HepG2 (cell line): Measurements from ENCODE around the gene C1orf116. TPM values are rescaled to one million over a fixed set of nuclear protein-coding genes. Genes with fewer than 3 reads are reported as not detected.

Experiments used
- BCL6 ChIP-seq: IDR thresholded peaks from 2 replicates; pipeline ENCODE4 v1.6.1; 2016; ENCODE audit warnings: missing genetic modification reagents, missing compliant biosample characterization
- CEBPB ChIP-seq: IDR thresholded peaks from 2 replicates; pipeline ENCODE4 v1.6.1; 2011; ENCODE audit warnings: low read depth, low read length, improper control_type of control experiment, borderline replicate concordance
- CREB3 ChIP-seq: sonication (generic); formaldehyde crosslinking; IDR thresholded peaks from 2 replicates; pipeline ENCODE4 v1.5.0; 2020; ENCODE audit warnings: missing genetic modification reagents
- E2F1 ChIP-seq: sonication (generic); formaldehyde crosslinking; IDR thresholded peaks from 2 replicates; pipeline ENCODE4 v1.5.0; 2020; ENCODE audit warnings: missing genetic modification reagents
- ETV5 ChIP-seq: IDR thresholded peaks from 2 replicates; pipeline ENCODE4 v1.6.1; 2018; ENCODE audit warnings: missing biosample characterization, missing genetic modification reagents, inconsistent platforms, borderline replicate concordance
- HES4 ChIP-seq: sonication (generic); formaldehyde crosslinking; IDR thresholded peaks from 2 replicates; pipeline ENCODE4 v1.9.0; 2021; ENCODE audit warnings: mild to moderate bottlenecking, missing genetic modification reagents, borderline replicate concordance
- HMG20A ChIP-seq: IDR thresholded peaks from 2 replicates; pipeline ENCODE4 v1.6.1; 2016; ENCODE audit warnings: borderline replicate concordance
- HMGXB4 ChIP-seq, 2 experiments: sonication (generic) in 1 of 2; formaldehyde crosslinking in 1 of 2; IDR thresholded peaks; 2 replicates each; pipeline versions ENCODE4 v1.4.0 to v1.6.1; 2018 to 2020; ENCODE audit warnings: missing genetic modification reagents in 2 of 2, borderline replicate concordance in 1 of 2, low read depth in 1 of 2, mild to moderate bottlenecking in 1 of 2, missing biosample characterization in 1 of 2
- HNRNPLL ChIP-seq: fragments of 200-400 bp; formaldehyde crosslinking; IDR thresholded peaks from 2 replicates; pipeline ENCODE4 v1.6.1; 2017; ENCODE audit warnings: mild to moderate bottlenecking, low read depth, low read length; ENCODE audit not compliant: poor library complexity, severe bottlenecking
- HOXA3 ChIP-seq: sonication (generic); formaldehyde crosslinking; IDR thresholded peaks from 2 replicates; pipeline ENCODE4 v1.5.0; 2020; ENCODE audit warnings: missing genetic modification reagents
- JARID2 ChIP-seq: sonication (generic); formaldehyde crosslinking; IDR thresholded peaks from 2 replicates; pipeline ENCODE4 v1.8.1; 2023; ENCODE audit warnings: missing genetic modification reagents, inconsistent platforms; ENCODE audit not compliant: insufficient replicate concordance
- MTA1 ChIP-seq: sonication (generic); formaldehyde crosslinking; IDR thresholded peaks from 2 replicates; pipeline ENCODE4 v1.4.0; 2020; ENCODE audit warnings: missing genetic modification reagents, mild to moderate bottlenecking, borderline replicate concordance
- MXD1 ChIP-seq: sonication (generic); formaldehyde crosslinking; IDR thresholded peaks from 2 replicates; pipeline ENCODE4 v1.4.0; 2020; ENCODE audit warnings: mild to moderate bottlenecking, missing genetic modification reagents
- NFYB ChIP-seq: sonication (generic); formaldehyde crosslinking; IDR thresholded peaks from 2 replicates; pipeline ENCODE4 v1.4.0; 2020; ENCODE audit warnings: missing genetic modification reagents
- PHF8 ChIP-seq: sonication (generic); formaldehyde crosslinking; IDR thresholded peaks from 2 replicates; pipeline ENCODE4 v1.5.0; 2020; ENCODE audit warnings: missing genetic modification reagents
- POLR2G ChIP-seq: fragments of 200-400 bp; formaldehyde crosslinking; IDR thresholded peaks from 2 replicates; pipeline ENCODE4 v1.6.1; 2018; ENCODE audit warnings: mild to moderate bottlenecking, low read depth, low read length, moderate library complexity
- PTBP1 ChIP-seq: fragments of 200-400 bp; formaldehyde crosslinking; IDR thresholded peaks from 2 replicates; pipeline ENCODE4 v1.6.1; 2018; ENCODE audit warnings: low read length, low read depth; ENCODE audit not compliant: poor library complexity, severe bottlenecking
- RCOR2 ChIP-seq: IDR thresholded peaks from 2 replicates; pipeline ENCODE4 v1.6.1; 2016; ENCODE audit warnings: missing biosample characterization, missing genetic modification reagents
- SKI ChIP-seq: fragments of 450-650 bp; IDR thresholded peaks from one replicate; pipeline ENCODE4 v1.6.1; 2018; ENCODE audit warnings: mild to moderate bottlenecking; ENCODE audit not compliant: partially characterized antibody
- SMAD9 ChIP-seq: sonication (generic); formaldehyde crosslinking; IDR thresholded peaks from 2 replicates; pipeline ENCODE4 v1.5.1; 2020; ENCODE audit warnings: mild to moderate bottlenecking, missing genetic modification reagents
- SRF ChIP-seq: IDR thresholded peaks from 2 replicates; pipeline ENCODE4 v1.6.1; 2011; ENCODE audit warnings: mild to moderate bottlenecking, low read depth, low read length, moderate library complexity
- TCF7 ChIP-seq: sonication (generic); IDR thresholded peaks from 2 replicates; pipeline ENCODE4 v1.6.1; 2016; ENCODE audit warnings: antibody characterized with exemption, low read depth
- ZNF563 ChIP-seq: sonication (generic); formaldehyde crosslinking; IDR thresholded peaks from 2 replicates; pipeline ENCODE4 v1.8.0; 2022; ENCODE audit warnings: mild to moderate bottlenecking, moderate library complexity, missing genetic modification reagents
- ZNF598 ChIP-seq: sonication (generic); formaldehyde crosslinking; IDR thresholded peaks from 2 replicates; pipeline ENCODE4 v1.5.1; 2020; ENCODE audit warnings: mild to moderate bottlenecking, missing genetic modification reagents, borderline replicate concordance
- ZNF772 ChIP-seq: sonication (generic); formaldehyde crosslinking; IDR thresholded peaks from 2 replicates; pipeline ENCODE4 v1.5.0; 2020; ENCODE audit warnings: mild to moderate bottlenecking, missing genetic modification reagents
- polyA plus RNA-seq, 8 experiments: library from polyadenylated mRNA; depleted of rRNA in 3 of 8; stranded (reverse) in 7 of 8; unstranded in 1 of 8; fragments of >200 nt; fragmentation: Illumina TruSeq in 4 of 8; extraction: Trizol in 4 of 8; gene quantifications; 2 replicates each; pipeline versions ENCODE4 v1.2.1 to v1.2.3, GENCODE V29; 2011 to 2016; ENCODE audit warnings: low read depth in 4 of 8, missing spikeins in 1 of 8, mixed read lengths in 1 of 8; ENCODE audit not compliant: insufficient read depth in 1 of 8
- total RNA-seq, 5 experiments: library from RNA; depleted of rRNA; stranded (reverse); fragments of >200 nt; fragmentation: Illumina TruSeq; extraction: Trizol; gene quantifications; 2 replicates each; pipeline ENCODE4 v1.2.3, GENCODE V29; 2016; ENCODE audit warnings: low read depth in 1 of 5

The C1orf116 gene
- total and polyA plus RNA-seq, 2 of the 13 experiments (the other 11 are each of a cell fraction or from before 2014, with no cell fraction given), result 0.51 to 0.95 TPM

GRCh38 chr1:207052911-207053769, 20.6 kb upstream of the C1orf116 start, which contains the start of gene PFKFB2 (continued):
- TF ChIP-seq ZNF772, result peak; percentile 64; the same call in 1 of the 2 replicates
- peak; percentile 88 for TF ChIP-seq POLR2G
- peak; percentile 39; the same call in 1 of the 2 replicates for TF ChIP-seq E2F1 (CRISPR knock-in tag)
- peak; percentile 23; the same call in 1 of the 2 replicates for TF ChIP-seq SRF
- peak; percentile 49 to 79 for TF ChIP-seq HMGXB4 (CRISPR knock-in tag; IDR thresholded peaks at IDR 0.05; ENCODE audit: borderline replicate concordance in 1 of 2, low read depth in 1 of 2)
- no peak for TF ChIP-seq ETV5 (CRISPR knock-in tag)
- TF ChIP-seq MTA1 (CRISPR knock-in tag), result peak; percentile 67; the same call in 1 of the 2 replicates
- TF ChIP-seq ZNF563, result peak; percentile 25; the same call in 1 of the 2 replicates
- 0 out of 2 replicates have a peak, but pooled peaks have one; percentile 45 for TF ChIP-seq CREB3 (CRISPR knock-in tag)
- TF ChIP-seq TCF7, result no peak
- TF ChIP-seq BCL6 (CRISPR knock-in tag), result peak; percentile 25; the same call in 1 of the 2 replicates
- TF ChIP-seq RCOR2 (CRISPR knock-in tag), result 0 out of 2 replicates have a peak, but pooled peaks have one; percentile 27
- no peak for TF ChIP-seq CEBPB
- 0 out of 2 replicates have a peak, but pooled peaks have one; percentile 48 for TF ChIP-seq SMAD9 (CRISPR knock-in tag)
- 0 out of 2 replicates have a peak, but pooled peaks have one; percentile 22 for TF ChIP-seq HMG20A (CRISPR knock-in tag)
- TF ChIP-seq MXD1 (CRISPR knock-in tag), result peak; percentile 68; the same call in 1 of the 2 replicates
- peak; percentile 51; the same call in 1 of the 2 replicates for TF ChIP-seq ZNF598
- TF ChIP-seq HOXA3, result peak; percentile 66
- peak; percentile 39 for TF ChIP-seq PTBP1
- peak; percentile 50 for TF ChIP-seq SKI
- TF ChIP-seq HNRNPLL, result peak; percentile 58
- TF ChIP-seq JARID2 (CRISPR knock-in tag), result no peak
- TF ChIP-seq HES4, result 0 out of 2 replicates have a peak, but pooled peaks have one; percentile 57
- peak; percentile 75 for TF ChIP-seq NFYB
- peak; percentile 81 for TF ChIP-seq PHF8 (CRISPR knock-in tag)
